A673 (cell line): Measurements from ENCODE around the gene SEMA3E.

Source experiments
- CTCF ChIP-seq: fragments of 300-800, 200-600 bp; sonication (generic); conservative IDR thresholded peaks from 2 replicates; pipeline ENCODE4 v1.5.1; 2017; ENCODE audit warnings: low read depth, mild to moderate bottlenecking, antibody characterized with exemption, low read length, moderate library complexity, mixed read lengths
- EZH2 ChIP-seq: fragments of 200-600 bp; sonication (generic); IDR thresholded peaks from 2 replicates; pipeline ENCODE4 v1.6.1; 2017; ENCODE audit warnings: borderline replicate concordance, low read depth, mild to moderate bottlenecking, mixed read lengths, antibody characterized with exemption, low read length; ENCODE audit not compliant: poor library complexity, severe bottlenecking

- TF ChIP-seq CTCF (no peak), EZH2 (no peak)
Measured at GRCh38 chr7:83652481-83652880, 3.5 kb upstream of the SEMA3E start.
